ENCODE measurements around the gene CES1. TPM values are rescaled to one million over a fixed set of nuclear protein-coding genes. Genes with fewer than 3 reads are reported as not detected.

CES1 gene
- polyA plus RNA-seq, 4 donors: 0.86 to 15.3 (median 2.5) TPM

Other genes with a start within 250 kb of the CES1 start
- gene SLC6A2, start 177.1 kb downstream of the CES1 start, polyA plus RNA-seq (ENCODE audit: insufficient read length in 4 of 4): under 1 TPM; 0.12 to 0.93 (median 0.32) TPM
- under 1 TPM in 3 of 4 donors, not detected in 1; 0.03 to 0.37 (median 0.21) TPM for gene CES5A, start 42.3 kb upstream of the CES1 start, polyA plus RNA-seq (ENCODE audit: insufficient read length in 4 of 4)

Measured in right renal pelvis (tissue), 4 donors.